Right renal pelvis (tissue), 4 donors: ENCODE results near the gene FBLN7. TPM values are rescaled to one million over a fixed set of nuclear protein-coding genes. Genes with fewer than 3 reads are reported as not detected.

Source experiments
- DNase-seq, 4 donors: peaks; one replicate each; pipeline ENCODE4 v3.0.0-alpha.2; 2013; ENCODE audit warnings: low read depth in 4 of 4, low spot score in 3 of 4, missing footprints in 1 of 4
- polyA plus RNA-seq, 4 donors: library from polyadenylated mRNA; unstranded; fragments of 120-200 nt; gene quantifications; one replicate each; pipeline ENCODE4 v1.2.1, GENCODE V29; 2013; ENCODE audit not compliant: insufficient read length in 4 of 4

FBLN7 gene
- polyA plus RNA-seq, 4 donors, result 10.4 to 16.3 (median 13.2) TPM

DNA sequence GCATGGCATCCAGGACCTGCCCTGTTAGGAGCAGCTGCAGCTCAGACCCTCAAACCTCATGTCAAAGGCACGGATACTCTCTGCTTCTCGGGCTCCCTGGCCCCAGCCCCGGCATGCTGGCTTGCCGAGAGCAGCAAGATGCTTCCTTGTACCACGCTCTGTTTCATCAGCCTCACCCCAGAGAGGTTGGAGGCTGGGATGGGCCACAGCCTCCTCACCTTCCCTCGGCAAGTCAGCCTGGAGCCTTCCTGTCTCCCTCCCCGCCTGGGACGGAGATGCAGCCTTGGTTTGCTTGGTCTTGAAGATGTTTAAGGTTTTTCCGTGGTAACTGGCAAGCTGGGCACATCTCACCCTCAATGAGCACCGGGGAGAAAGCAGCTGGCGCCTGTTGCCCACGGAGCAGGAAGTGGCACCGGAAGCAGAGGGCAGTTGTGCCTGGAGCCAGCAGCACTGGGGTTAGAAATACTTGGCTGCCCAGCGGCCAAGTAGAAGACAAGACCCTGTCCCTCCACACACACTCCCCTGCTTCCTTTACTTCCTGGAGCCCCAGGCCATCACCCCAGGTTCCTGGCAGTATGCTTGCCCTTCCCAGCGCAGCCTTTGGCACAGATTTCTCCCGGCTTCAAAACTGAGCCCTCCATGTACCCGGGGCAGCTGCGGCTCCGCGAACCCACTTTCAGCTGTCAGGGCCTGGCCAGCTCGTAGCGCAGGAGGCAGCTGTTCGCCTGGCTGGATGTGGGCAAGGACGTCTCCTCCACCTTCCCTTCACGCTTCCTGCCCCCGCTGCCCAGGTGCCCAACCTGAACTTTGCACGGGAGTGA lies 17.4 kb downstream of the FBLN7 start:
- DNase-seq, result no peak

GRCh38 chr2:112156152-112156986 lies 18.2 kb downstream of the FBLN7 start:
- no peak for DNase-seq

GRCh38 chr2:112157472-112157871 lies 19.3 kb downstream of the FBLN7 start:
- no peak for DNase-seq

DNA sequence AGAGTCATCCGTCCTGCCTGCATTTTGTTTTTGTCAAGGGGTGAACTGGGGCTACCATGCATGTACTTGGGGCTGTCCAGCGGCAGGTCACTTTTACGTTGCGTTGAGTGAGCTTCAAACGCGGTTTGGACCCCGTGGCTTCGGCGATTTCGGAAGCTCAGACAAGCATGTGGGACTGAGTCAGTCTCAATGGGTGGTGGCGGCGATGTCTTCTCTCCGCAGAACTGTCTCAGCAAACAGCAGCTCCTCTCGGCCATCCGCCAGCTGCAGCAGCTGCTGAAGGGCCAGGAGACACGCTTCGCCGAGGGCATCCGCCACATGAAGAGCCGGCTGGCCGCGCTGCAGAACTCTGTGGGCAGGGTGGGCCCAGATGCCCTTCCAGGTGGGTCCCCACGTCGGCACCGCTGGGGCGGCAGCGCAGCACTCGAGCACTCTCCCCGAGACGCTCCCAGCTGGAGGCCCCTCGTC lies 21.3 kb downstream of the FBLN7 start:
- no peak for DNase-seq

DNA sequence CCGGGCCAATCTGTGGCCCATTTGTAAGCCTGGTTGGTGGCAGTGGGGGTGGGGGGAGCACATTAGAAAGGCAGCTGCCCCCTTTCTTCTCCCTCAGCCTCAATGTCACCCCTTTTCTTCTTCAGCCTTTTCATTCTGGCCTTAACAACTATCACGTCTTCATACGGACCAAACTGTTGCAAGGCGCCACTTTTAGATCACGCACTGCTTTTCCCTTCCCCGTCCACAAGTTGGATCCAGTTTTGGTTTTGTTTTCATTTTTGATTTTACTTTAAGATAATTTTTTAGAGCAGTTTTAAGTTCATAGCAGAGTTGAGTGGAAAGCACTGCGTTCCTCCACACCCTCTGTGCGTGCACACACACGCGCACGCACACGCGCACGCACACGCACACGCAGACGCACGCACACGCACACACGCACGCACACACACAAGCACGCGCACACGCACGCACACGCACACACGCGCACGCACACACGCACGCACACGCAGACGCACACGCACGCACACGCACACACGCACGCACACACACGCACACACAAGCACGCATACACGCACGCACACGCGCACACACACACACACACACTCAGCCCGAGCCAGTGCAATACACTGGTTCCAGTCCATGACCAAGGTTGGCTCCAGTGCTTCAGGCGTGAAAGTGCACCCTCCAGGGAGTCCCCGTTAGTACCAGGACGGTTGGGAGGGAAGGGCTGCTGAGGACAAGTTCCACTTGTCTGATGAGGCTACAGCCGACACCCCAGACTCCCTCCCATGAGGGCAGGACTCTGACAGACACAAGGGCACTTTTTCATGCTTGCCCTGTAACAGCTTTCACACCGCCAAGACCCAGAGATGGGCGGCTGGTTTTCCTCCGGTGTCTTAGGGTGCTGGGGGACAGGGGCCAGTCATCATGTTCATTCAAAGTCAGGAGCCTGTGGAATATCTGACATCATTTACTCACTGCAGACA lies 22.4 kb downstream of the FBLN7 start:
- no peak for DNase-seq

- DNase-seq, result no peak
These were observed 23.4 kb downstream of the FBLN7 start for GRCh38 chr2:112161431-112162145.

GRCh38 chr2:112162341-112162740 lies 24.2 kb downstream of the FBLN7 start:
- DNase-seq, result no peak

GRCh38 chr2:112162956-112163355 lies 24.8 kb downstream of the FBLN7 start:
- no peak for DNase-seq

DNA sequence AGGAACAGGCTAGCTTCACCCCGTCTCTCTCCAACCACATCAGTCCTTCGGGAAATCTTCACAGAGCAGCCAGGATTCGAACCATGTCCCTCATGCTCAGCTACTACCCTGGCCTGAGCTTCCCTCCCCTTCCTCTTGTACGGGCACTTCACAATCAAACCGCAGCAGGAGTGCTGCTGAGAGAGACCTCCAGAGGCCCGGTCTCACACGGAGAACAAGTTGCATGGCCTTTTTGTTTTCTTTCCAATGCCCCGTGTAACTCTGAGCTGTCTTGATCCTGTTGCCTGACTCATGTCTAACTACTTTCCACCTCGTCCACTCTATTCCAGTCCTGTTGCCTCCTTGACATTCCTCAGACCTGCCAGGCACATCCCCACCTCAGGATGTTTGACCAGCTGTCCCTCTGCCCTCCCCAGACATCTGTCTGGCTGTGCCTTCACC lies 25.4 kb downstream of the FBLN7 start:
- DNase-seq, result no peak

DNA sequence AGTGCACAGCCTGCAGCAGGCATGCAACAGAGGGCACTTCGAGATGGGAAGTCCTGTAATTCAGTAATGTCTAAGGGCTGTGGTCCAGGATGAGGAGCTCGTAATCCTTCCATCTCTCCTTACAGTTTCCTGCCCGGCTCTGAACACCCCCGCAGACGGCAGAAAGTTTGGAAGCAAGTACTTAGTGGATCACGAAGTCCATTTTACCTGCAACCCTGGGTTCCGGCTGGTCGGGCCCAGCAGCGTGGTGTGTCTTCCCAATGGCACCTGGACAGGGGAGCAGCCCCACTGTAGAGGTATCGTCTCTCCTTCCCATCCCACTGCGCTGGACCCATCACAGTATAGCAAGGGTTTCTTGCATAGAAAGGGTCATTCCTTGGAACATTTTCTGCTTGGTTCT lies 26.7 kb downstream of the FBLN7 start:
- no peak for DNase-seq

- DNase-seq, result no peak
These were observed 27.1 kb downstream of the FBLN7 start for GRCh38 chr2:112165296-112165695.

DNA sequence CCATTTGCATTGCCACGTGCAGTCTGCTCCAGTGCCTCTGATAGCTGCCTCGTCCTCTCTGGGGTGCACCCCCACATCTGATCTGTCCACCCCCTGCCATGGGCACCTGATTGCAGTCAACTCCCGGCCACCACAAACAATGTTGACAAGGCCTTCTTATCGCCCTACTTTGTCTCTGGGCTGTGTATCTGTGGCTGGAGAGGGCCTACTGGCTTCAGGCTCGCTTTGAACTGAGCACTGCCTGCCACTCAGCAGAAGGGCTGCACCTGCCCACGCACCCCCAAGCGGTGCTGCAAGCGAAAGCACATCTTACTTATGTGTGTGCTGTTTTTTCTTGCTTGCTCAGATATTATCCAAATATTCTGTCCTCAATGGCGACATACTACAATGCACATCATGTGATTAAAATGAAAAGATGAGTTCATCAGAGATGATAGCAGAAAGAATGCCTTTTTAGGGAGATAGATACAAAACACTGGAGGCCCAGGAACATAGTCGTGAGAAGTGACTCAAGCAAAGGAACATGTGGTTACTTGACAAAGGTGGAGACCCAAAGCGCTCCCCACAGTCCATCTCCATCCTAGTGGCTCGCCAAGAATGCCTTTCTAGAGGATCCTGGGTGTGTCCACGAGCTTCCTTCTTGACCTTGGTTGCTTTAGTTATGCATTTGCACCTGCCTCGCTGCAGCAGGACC lies 28.8 kb downstream of the FBLN7 start:
- no peak for DNase-seq

- no peak for DNase-seq
These were observed 30.4 kb downstream of the FBLN7 start for GRCh38 chr2:112168422-112169124.

GRCh38 chr2:112170495-112170894 lies 32.3 kb downstream of the FBLN7 start:
- DNase-seq, result no peak

GRCh38 chr2:112173646-112174319 lies 35.6 kb downstream of the FBLN7 start:
- no peak for DNase-seq

- DNase-seq, result no peak
These were observed 36.2 kb downstream of the FBLN7 start for GRCh38 chr2:112174383-112174782.

DNA sequence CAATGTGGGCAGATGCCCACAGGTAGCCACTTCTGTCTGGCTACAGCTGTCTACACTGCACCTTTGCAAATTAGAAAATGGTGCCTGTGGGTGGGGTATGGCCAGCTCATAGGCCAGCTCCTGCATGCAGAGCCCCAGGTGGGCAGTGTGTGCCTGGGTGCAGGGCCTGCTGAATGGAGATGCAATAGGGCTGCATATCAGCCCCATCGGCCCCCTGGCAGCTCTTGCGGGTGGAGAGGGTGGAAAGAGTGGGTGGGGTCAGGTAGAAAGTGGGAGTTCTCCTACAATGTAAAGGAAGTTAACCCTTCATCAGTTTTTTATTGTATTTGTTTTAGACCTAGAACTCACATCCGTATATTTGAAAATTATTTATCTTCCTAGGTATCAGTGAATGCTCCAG lies 37.1 kb downstream of the FBLN7 start:
- DNase-seq, result no peak

GRCh38 chr2:112175958-112176573 lies 37.9 kb downstream of the FBLN7 start:
- DNase-seq, result no peak
